Endothelial cell of umbilical vein (primary cell): ENCODE data around the gene SERPINB5. TPM values are rescaled to one million over a fixed set of nuclear protein-coding genes. Genes with fewer than 3 reads are reported as not detected.

ENCODE experiments used
- BruUV-seq: library from RNA; stranded (reverse); fragments of 400-500 nt; replicated peaks from 2 replicates; lab custom pipeline; 2021; lab: Mats Ljungman, UMichigan
- CTCF ChIA-PET: fragments of 300-600, 350-600 bp; sonication (Branson Sonifier 250); formaldehyde crosslinking; loops from one replicate; lab custom pipeline; 2021; ENCODE audit warnings: antibody characterized with exemption, inconsistent platforms; lab: Charles Lee
- POLR2A ChIA-PET: fragments of 300-600, 350-600 bp; sonication (Branson Sonifier 250); formaldehyde crosslinking; loops from one replicate; lab custom pipeline; 2021; ENCODE audit warnings: antibody characterized with exemption, inconsistent platforms; lab: Charles Lee
- DNase-seq: peaks from one replicate; pipeline ENCODE4 v3.0.0-alpha.2; 2011; ENCODE audit warnings: low read depth, low spot score
- FAIRE-seq: peaks from 2 replicates; lab custom pipeline; 2011; peaks lifted over from hg19 to GRCh38; lab: Jason Lieb, UNC
- H2AFZ ChIP-seq: 2 replicates; pipeline ENCODE4 v1.6.0; 2012; ENCODE audit warnings: low read depth, low read length, control low read depth, inconsistent platforms
- H3K27ac ChIP-seq: 2 replicates; pipeline ENCODE4 v1.5.1; 2011; ENCODE audit warnings: low read depth, mild to moderate bottlenecking, control low read depth, low read length, moderate library complexity; ENCODE audit not compliant: insufficient read depth
- H3K27me3 ChIP-seq, 2 experiments: 2 replicates each; pipeline versions ENCODE4 v1.6.0 to v1.6.1; 2011; ENCODE audit warnings: low read length in 2 of 2, mixed read lengths in 1 of 2; ENCODE audit not compliant: control insufficient read depth in 2 of 2, insufficient read depth in 2 of 2
- H3K36me3 ChIP-seq, 2 experiments: 2 replicates in 1 of 2; 3 replicates in 1 of 2; pipeline ENCODE4 v1.5.1; 2011; ENCODE audit warnings: low read length in 2 of 2, mild to moderate bottlenecking in 1 of 2, moderate library complexity in 1 of 2; ENCODE audit not compliant: control insufficient read depth in 2 of 2, insufficient read depth in 2 of 2; ENCODE audit errors: extremely low read depth in 1 of 2
- H3K4me1 ChIP-seq: 3 replicates; pipeline ENCODE4 v1.5.1; 2011; ENCODE audit warnings: mild to moderate bottlenecking, low read length; ENCODE audit not compliant: control insufficient read depth, insufficient read depth; ENCODE audit errors: extremely low read depth
- H3K4me2 ChIP-seq: 2 replicates; pipeline ENCODE4 v1.6.1; 2011; ENCODE audit warnings: low read length, control low read depth, mixed read lengths; ENCODE audit not compliant: insufficient read depth
- H3K4me3 ChIP-seq, 3 experiments: fragments of 200-600 bp in 1 of 3; sonication (generic), shearing (Covaris generic) in 1 of 3; replicated peaks in 1 of 3; 2 replicates each; pipeline ENCODE4 v1.5.1; 2011 to 2016; ENCODE audit warnings: control low read depth in 3 of 3, low read length in 3 of 3, mild to moderate bottlenecking in 2 of 3, inconsistent platforms in 1 of 3, low read depth in 1 of 3, moderate library complexity in 1 of 3; ENCODE audit not compliant: insufficient read depth in 1 of 3
- H3K79me2 ChIP-seq: 2 replicates; pipeline ENCODE4 v1.6.0; 2012; ENCODE audit warnings: low read length, inconsistent platforms; ENCODE audit not compliant: control insufficient read depth, insufficient read depth
- H3K9ac ChIP-seq: replicated peaks from 2 replicates; pipeline ENCODE3; 2011; ENCODE audit warnings: low read length, control low read depth; ENCODE audit not compliant: insufficient read depth; ENCODE audit errors: extremely low read depth
- H3K9me1 ChIP-seq: replicated peaks from 3 replicates; pipeline ENCODE4 v1.6.0; 2011; ENCODE audit warnings: mild to moderate bottlenecking, low read length; ENCODE audit not compliant: control insufficient read depth, insufficient read depth; ENCODE audit errors: extremely low read depth
- H3K9me3 ChIP-seq: replicated peaks from 2 replicates; pipeline ENCODE4 v1.5.1; 2012; ENCODE audit warnings: low read length, inconsistent platforms; ENCODE audit not compliant: control insufficient read depth, insufficient read depth
- H4K20me1 ChIP-seq: replicated peaks from 2 replicates; pipeline ENCODE3; 2011; ENCODE audit warnings: mild to moderate bottlenecking, low read length; ENCODE audit not compliant: control insufficient read depth, insufficient read depth; ENCODE audit errors: extremely low read depth
- CTCF ChIP-seq, 2 donors: IDR thresholded peaks; 1 replicate in 1 of 2; 2 replicates in 1 of 2; pipeline ENCODE4 v1.5.1; 2011; ENCODE audit warnings: low read length in 2 of 2, mild to moderate bottlenecking in 2 of 2, moderate library complexity in 2 of 2, control low read depth in 1 of 2, inconsistent platforms in 1 of 2, low read depth in 1 of 2; ENCODE audit not compliant: insufficient read depth in 1 of 2; ENCODE audit errors: extremely low read depth in 1 of 2
- EZH2 ChIP-seq: IDR thresholded peaks from 2 replicates; pipeline ENCODE4 v1.6.1; 2012; ENCODE audit warnings: borderline replicate concordance, low read depth, mild to moderate bottlenecking, moderate library complexity, low read length, inconsistent platforms; ENCODE audit not compliant: severe bottlenecking
- FOS ChIP-seq: IDR thresholded peaks from 2 replicates; pipeline ENCODE4 v1.6.1; 2011; ENCODE audit warnings: mild to moderate bottlenecking, low read length, moderate library complexity, borderline replicate concordance; ENCODE audit not compliant: insufficient read depth
- GATA2 ChIP-seq: IDR thresholded peaks from 2 replicates; pipeline ENCODE4 v1.7.0; 2011; ENCODE audit warnings: low read depth, mild to moderate bottlenecking, moderate library complexity, mixed read lengths, low read length; ENCODE audit not compliant: insufficient read length, insufficient read depth
- JUN ChIP-seq: IDR thresholded peaks from 2 replicates; pipeline ENCODE4 v1.6.1; 2011; ENCODE audit warnings: borderline replicate concordance, low read depth; ENCODE audit not compliant: insufficient read length, insufficient read depth
- MAX ChIP-seq: IDR thresholded peaks from 2 replicates; pipeline ENCODE4 v1.6.1; 2011; ENCODE audit not compliant: insufficient read depth, insufficient read length
- MYC ChIP-seq: IDR thresholded peaks from one replicate; pipeline ENCODE4 v1.6.1; 2011; ENCODE audit warnings: mild to moderate bottlenecking, low read depth, low read length
- POLR2A ChIP-seq: IDR thresholded peaks from 2 replicates; pipeline ENCODE4 v1.6.1; 2012; ENCODE audit warnings: low read depth, mild to moderate bottlenecking, control low read depth, low read length
- POLR2AphosphoS5 ChIP-seq: IDR thresholded peaks from 2 replicates; pipeline ENCODE4 v1.6.1; 2012; ENCODE audit warnings: low read depth, mild to moderate bottlenecking, control low read depth, low read length, moderate library complexity; ENCODE audit not compliant: insufficient read depth
- dilution Hi-C: fragments of 300-500 bp; cut with MboI; formaldehyde crosslinking; loops from one replicate; pipeline ENCODE4 v1.15.0; 2019; ENCODE audit warnings: low sequenced_read_pairs; ENCODE audit not compliant: extremely low pct_ligation_motif_present
- intact Hi-C: fragments of 100-400 bp; cut with micrococcal nuclease; formaldehyde crosslinking; loops from one replicate; pipeline ENCODE4 v1.10.0; 2022
- polyA plus RNA-seq, 4 experiments: library from polyadenylated mRNA; depleted of rRNA in 3 of 4; stranded (reverse) in 3 of 4; unstranded in 1 of 4; fragments of >200 nt; gene quantifications; 2 replicates each; pipeline versions ENCODE4 v1.2.1 to v1.2.3, GENCODE V29; 2011 to 2012; ENCODE audit warnings: missing spikeins in 1 of 4
- total RNA-seq: library from RNA; stranded (reverse); gene quantifications from 2 replicates; pipeline ENCODE4 v1.2.3, GENCODE V29; 2021

The SERPINB5 gene
- total and polyA plus RNA-seq, 2 donors (not counting 3 experiments of a cell fraction or from before 2014, with no cell fraction given) = not detected

GRCh38 chr18:63523660-63524059 is 46.9 kb downstream of the SERPINB5 start:
- H2AFZ ChIP-seq = no peak overlapping the region
- H3K4me2 ChIP-seq = no peak overlapping the region
- no peaks in the 10 kb centered on the region for H3K9me1 ChIP-seq
- dilution Hi-C loops = no loop called here
- intact Hi-C loops = no loop called here
- H4K20me1 ChIP-seq = no peaks in the 10 kb centered on the region
- no peaks in the 10 kb centered on the region for H3K36me3 ChIP-seq
- BruUV-seq = no TSS peak
- H3K79me2 ChIP-seq = no peaks in the 10 kb centered on the region
- ChIA-PET CTCF (interaction anchor here (1.0 to 1.3 kb wide), 2 partner anchors 320 to 413 kb away, joined by 4 to 8 read pairs; no protein-coding TSS in a partner anchor), POLR2A (no interaction called here)
- no peak overlapping the region for H3K27ac ChIP-seq
- DNase-seq (no peak), FAIRE-seq (no peak)
- H3K4me1 ChIP-seq = no peaks in the 10 kb centered on the region
- no peaks in the 10 kb centered on the region for H3K9me3 ChIP-seq
- TF ChIP-seq POLR2A (no peak), POLR2AphosphoS5 (no peak), FOS (no peak), GATA2 (no peak), EZH2 (no peak), MAX (no peak), MYC (no peak), CTCF (IDR thresholded peaks at IDR 0.05; ENCODE audit: extremely low read depth in 1 of 2, insufficient read depth in 1 of 2, low read depth in 1 of 2, low read length in 2 of 2) (no peak), JUN (no peak)
- H3K4me3 ChIP-seq = no peak overlapping the region
- peaks cover 5 to 14% of the 10 kb centered on the region in 2 experiments for H3K27me3 ChIP-seq
- no peak overlapping the region for H3K9ac ChIP-seq
